Prostate gland (tissue), 2 donors: ENCODE results near the gene OMG. TPM values are rescaled to one million over a fixed set of nuclear protein-coding genes. Genes with fewer than 3 reads are reported as not detected.

Experiments used
- DNase-seq: peaks from one replicate; pipeline ENCODE4 v3.0.0-alpha.2; 2019; ENCODE audit warnings: low spot score
- H3K27ac ChIP-seq, 2 donors: fragments of 200-600 bp; sonication (generic); 2 replicates each; pipeline ENCODE4 v1.5.1; 2017 to 2019
- H3K27me3 ChIP-seq: fragments of 200-600 bp; sonication (generic); replicated peaks from 2 replicates; pipeline ENCODE4 v1.5.1; 2019; ENCODE audit not compliant: insufficient read depth
- H3K36me3 ChIP-seq, 2 donors: fragments of 200-600 bp; sonication (generic); 1 replicate in 1 of 2; 2 replicates in 1 of 2; pipeline versions ENCODE4 v1.5.1 to v1.8.1; 2017 to 2019
- H3K4me1 ChIP-seq: fragments of 200-600 bp; sonication (generic); replicated peaks from 2 replicates; pipeline ENCODE4 v1.5.1; 2019
- H3K4me3 ChIP-seq, 2 donors: fragments of 200-600 bp; sonication (generic); 2 replicates each; pipeline ENCODE4 v1.5.1; 2017 to 2019
- H3K9me3 ChIP-seq: fragments of 200-600 bp; sonication (generic); 2 replicates; pipeline ENCODE4 v1.5.1; 2017
- CTCF ChIP-seq, 4 experiments: fragments of 200-600 bp in 2 of 4; fragments of 450-650 bp in 2 of 4; sonication (generic) in 2 of 4; IDR thresholded peaks; 1 replicate in 3 of 4; 2 replicates in 1 of 4; pipeline ENCODE4 v1.5.1; 2016 to 2019; ENCODE audit warnings: antibody characterized with exemption in 4 of 4, mild to moderate bottlenecking in 2 of 4, moderate library complexity in 2 of 4
- POLR2A ChIP-seq: fragments of 450-650 bp; IDR thresholded peaks from one replicate; pipeline ENCODE4 v1.6.1; 2016; ENCODE audit warnings: antibody characterized with exemption, mild to moderate bottlenecking
- POLR2AphosphoS5 ChIP-seq: sonication (generic); formaldehyde crosslinking; IDR thresholded peaks from one replicate; pipeline ENCODE4 v1.6.1; 2017; ENCODE audit warnings: antibody characterized with exemption
- WGBS: methylation state at CpG from one replicate; pipeline ENCODE4 v1.1.5; 2018; 5-methylcytosine and 5-hydroxymethylcytosine counted together
- intact Hi-C: fragments of 100-400 bp; cut with DNase I; formaldehyde crosslinking; loops from one replicate; pipeline ENCODE4 v1.14.2; 2022
- total RNA-seq, 2 donors: library from RNA; depleted of rRNA; stranded (reverse); fragments of >200 nt; gene quantifications; one replicate each; pipeline ENCODE4 v1.1.0, GENCODE V29; 2016

OMG gene
- total RNA-seq, 2 donors from 2014 or later, result not detected

DNA sequence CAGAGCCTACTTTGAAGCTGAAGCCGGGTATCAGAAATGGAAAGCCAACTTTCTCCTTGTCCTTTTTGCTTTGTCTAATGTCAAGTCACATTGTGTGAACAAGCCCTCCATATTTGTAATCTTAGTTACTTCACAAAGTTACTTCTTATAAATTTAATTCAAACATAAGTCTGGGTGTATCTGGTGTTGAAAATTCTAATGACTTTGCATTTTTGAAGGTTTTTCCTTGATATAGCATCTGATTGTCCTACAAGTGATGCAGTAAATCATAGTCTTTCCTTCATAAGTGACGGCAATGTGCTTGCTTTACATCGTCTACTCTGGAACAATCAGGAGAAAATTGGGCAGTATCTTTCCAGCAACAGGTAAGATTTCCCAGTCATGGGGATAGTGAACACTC, 36.9 kb downstream of the OMG start:
- no peaks in the 10 kb centered on the region for H3K36me3 ChIP-seq

DNA sequence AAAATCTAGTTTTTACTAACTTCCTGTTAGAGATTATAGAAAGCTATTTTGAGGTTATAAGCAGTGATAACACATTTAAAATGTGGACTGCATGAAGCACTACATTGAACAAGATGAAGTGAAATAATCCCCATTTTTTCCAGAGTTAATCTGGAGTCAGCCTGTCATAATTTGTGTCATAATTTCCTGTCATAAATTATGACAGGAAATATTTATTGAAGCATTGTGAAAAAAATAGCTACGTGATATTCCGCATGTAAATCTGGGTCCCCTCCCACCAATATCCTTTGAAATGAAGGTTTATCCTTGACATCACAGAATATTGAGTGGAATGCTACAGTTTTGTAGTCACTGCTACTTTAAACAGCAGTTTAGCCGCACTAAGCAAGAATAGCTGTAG, 40.1 kb downstream of the OMG start:
- H3K9me3 ChIP-seq, result no peaks in the 10 kb centered on the region
- H3K27ac ChIP-seq, result no peak overlapping the region
- H3K4me3 ChIP-seq, result no peak overlapping the region
- WGBS, result 81% methylated on average over 3 of the region's 3 CpGs
- H3K36me3 ChIP-seq, result no peaks in the 10 kb centered on the region
- intact Hi-C loops, result no loop called here
- DNase-seq, result no peak
- H3K27me3 ChIP-seq, result no peaks in the 10 kb centered on the region
- TF ChIP-seq POLR2A, result no peak
- TF ChIP-seq POLR2AphosphoS5, result no peak
- no peak for TF ChIP-seq CTCF (IDR thresholded peaks at IDR 0.05)
- no peaks in the 10 kb centered on the region for H3K4me1 ChIP-seq

More for the DNA sequence above, 36.9 kb downstream of the OMG start:
- Histone ChIP-seq H3K27me3 (no peaks in the 10 kb centered on the region), H3K9me3 (no peaks in the 10 kb centered on the region), H3K4me1 (no peaks in the 10 kb centered on the region), H3K27ac (no peak overlapping the region), H3K4me3 (no peak overlapping the region)
- intact Hi-C loops, result no loop called here
- TF ChIP-seq POLR2AphosphoS5 (no peak), POLR2A (no peak), CTCF (IDR thresholded peaks at IDR 0.05) (no peak)
- no peak for DNase-seq
- WGBS, result 96% methylated on average over 3 of the region's 3 CpGs

DNA sequence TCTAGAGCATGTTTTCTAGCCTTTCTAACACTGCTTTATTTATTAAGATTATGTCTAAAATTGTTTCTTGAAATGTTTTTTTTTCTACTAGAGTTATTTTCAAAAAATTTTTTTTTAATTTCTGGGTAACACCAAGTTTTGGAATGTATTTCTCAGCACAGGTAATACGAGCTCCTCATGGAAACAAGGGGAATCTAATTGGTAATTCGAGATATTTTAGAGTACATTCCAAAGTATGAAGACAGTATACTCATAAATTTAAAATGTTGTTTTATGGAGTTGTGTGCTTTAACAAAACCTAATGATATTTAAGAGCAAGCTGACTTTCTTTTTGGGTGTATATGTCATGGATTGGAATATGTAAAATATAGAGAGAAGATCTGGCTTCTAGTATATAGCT, 42.4 kb downstream of the OMG start:
- intact Hi-C loops, result no loop called here

DNA sequence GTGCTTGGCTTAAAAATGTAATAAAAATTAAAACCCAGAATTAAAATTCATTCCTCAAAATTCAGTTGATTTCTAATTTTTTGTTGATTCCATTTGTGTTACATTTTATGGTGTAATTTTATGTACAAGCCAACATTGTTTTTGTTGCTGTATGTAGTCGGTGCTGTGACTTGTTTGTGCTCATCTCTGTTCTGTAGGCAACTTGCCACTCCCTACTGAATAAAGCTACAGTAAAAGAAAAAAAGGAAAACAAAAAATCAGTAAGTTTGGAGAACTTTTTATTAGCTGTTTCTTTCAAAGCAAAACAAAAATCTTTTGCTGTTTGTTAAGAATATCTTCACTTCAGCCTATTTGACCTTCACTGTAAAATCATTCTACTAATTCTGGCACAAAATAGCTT, 44.3 kb downstream of the OMG start:
- Histone ChIP-seq H3K27ac (no peak overlapping the region), H3K4me3 (no peak overlapping the region), H3K27me3 (no peaks in the 10 kb centered on the region), H3K36me3 (no peaks in the 10 kb centered on the region), H3K4me1 (no peaks in the 10 kb centered on the region), H3K9me3 (no peaks in the 10 kb centered on the region)
- 66% methylated on average over 1 of the region's 1 CpG for WGBS
- DNase-seq, result no peak
- intact Hi-C loops, result no loop called here
- no peak for TF ChIP-seq POLR2AphosphoS5
- no peak for TF ChIP-seq CTCF (IDR thresholded peaks at IDR 0.05)
- no peak for TF ChIP-seq POLR2A

More for the DNA sequence above, 42.4 kb downstream of the OMG start:
- Histone ChIP-seq H3K9me3 (no peaks in the 10 kb centered on the region), H3K4me3 (no peak overlapping the region), H3K27ac (no peak overlapping the region), H3K4me1 (no peaks in the 10 kb centered on the region), H3K36me3 (no peaks in the 10 kb centered on the region), H3K27me3 (no peaks in the 10 kb centered on the region)
- TF ChIP-seq POLR2A, result no peak
- TF ChIP-seq CTCF (IDR thresholded peaks at IDR 0.05), result no peak
- TF ChIP-seq POLR2AphosphoS5, result no peak
- WGBS, result 55% methylated on average over 2 of the region's 2 CpGs
- no peak for DNase-seq

GRCh38 chr17:31251970-31252328, 45.1 kb downstream of the OMG start:
- Histone ChIP-seq H3K27ac (no peak overlapping the region), H3K9me3 (no peaks in the 10 kb centered on the region), H3K36me3 (no peaks in the 10 kb centered on the region), H3K27me3 (no peaks in the 10 kb centered on the region), H3K4me3 (no peak overlapping the region), H3K4me1 (no peaks in the 10 kb centered on the region)
- no peak for DNase-seq
- intact Hi-C loops, result no loop called here
- no peak for TF ChIP-seq POLR2AphosphoS5
- no peak for TF ChIP-seq CTCF (IDR thresholded peaks at IDR 0.05)
- TF ChIP-seq POLR2A, result no peak
